ENCODE data around the gene GSDME.

GSDME gene

GRCh38 chr7:24701261-24702235, 55.7 kb downstream of the GSDME start:
- peak; percentile 96 for DNase-seq

DNA sequence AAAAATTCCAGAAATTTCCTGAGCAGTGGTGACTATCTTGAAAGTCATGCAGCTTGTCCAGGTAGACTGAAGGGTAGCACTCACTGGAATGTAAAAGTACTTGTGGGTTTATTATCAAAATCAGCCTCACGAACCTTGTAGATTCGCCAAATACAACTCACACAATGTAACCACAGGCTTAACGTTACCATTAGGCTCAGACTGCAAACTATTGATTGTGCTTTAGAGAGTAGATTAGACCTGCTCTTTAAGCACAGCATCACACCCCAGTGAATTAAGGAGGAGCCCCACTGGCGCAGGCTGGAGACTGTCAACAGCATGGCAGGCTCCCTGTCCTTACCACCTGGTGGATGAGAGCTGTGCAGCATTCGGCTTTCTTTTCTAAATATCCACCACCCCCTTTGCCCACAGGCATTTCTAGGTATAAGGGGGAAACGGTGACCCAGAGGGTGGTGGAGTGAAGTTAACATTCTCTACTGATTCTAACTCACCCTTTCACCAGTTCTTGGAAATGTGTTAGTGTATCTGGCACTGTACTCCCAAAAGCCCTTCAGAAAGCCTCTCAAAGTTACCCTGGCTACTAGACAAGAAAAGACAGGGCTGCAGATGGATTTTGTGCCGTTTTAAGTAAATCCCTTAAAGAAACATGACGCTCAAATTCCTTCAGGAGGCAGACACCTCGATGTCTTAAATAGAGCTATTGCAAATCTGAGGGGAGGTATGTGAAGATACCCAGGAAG, 56.6 kb downstream of the GSDME start:
- DNase-seq, result peak; percentile 71

DNA sequence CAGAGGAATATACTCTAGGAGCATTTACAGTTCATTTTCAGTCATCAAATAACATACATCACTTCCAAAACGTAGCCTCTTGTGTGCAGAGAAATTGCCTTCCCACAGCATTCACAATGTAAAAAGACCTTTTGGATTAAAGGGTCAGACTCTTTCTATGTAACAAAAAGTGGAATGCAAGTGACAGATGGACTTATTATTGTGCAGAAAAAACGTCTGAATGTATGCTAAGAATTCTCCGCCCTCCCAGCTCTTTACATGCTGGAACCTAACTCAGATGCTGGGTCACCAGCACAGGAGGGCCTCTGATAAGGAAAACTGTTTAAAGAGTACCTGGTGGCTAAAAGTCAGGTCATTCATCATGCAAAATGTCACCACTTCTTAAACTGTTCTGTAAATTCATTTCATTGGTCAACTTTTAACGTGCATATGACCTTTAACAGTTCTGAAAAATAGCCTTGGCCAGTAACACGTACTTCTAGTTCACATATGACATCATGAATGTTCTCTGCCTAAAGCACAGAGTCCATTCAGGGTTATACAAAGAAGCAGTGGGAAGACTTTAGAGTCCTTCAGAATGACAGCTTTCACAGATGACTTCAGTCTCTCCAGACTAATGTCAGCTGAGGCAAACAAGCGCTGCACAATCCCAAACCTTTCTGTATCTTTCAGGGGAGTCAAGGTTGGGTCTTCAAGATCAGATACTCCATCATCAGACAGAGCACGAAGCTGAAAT, 58.6 kb downstream of the GSDME start:
- DNase-seq, result no peak

DNA sequence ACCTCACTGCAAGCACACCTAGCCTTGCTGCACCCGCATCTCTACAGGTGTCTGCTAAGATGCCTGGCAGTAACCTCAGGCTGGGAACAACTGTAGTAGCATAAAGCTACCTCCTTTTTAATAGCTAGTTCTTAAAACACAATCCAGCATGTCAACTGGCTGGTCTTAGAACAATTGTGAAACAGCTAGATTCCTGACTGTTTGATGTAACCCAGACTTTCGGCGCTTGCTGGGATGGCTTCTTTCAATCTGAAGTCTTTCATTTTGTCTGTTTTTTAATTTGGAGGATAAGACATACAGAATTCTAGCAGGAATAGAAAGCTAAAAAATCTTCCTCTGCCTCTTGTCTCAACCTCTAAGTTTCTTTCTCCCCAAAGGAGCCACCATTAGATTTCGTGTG, 59.8 kb downstream of the GSDME start:
- DNase-seq, result no peak

DNA sequence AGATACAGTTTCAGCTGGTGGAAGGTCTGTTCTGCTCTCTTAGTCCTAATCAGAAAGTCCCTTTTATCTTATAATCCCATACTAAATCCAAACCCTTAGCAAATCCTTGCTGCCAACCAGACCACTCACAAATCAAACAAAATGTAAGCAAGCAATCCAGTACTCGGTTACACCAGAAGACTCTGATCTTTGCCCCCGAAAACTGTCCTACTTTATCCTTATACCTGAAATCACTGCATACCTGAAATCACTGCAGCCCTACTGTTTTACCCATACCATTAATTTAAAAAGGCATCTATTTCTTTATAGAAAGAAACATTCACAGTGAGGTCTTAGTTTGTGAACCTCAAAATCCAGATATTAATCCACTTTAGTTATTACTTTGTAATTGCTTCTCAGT, 64.7 kb downstream of the GSDME start:
- no peak for DNase-seq

DNA sequence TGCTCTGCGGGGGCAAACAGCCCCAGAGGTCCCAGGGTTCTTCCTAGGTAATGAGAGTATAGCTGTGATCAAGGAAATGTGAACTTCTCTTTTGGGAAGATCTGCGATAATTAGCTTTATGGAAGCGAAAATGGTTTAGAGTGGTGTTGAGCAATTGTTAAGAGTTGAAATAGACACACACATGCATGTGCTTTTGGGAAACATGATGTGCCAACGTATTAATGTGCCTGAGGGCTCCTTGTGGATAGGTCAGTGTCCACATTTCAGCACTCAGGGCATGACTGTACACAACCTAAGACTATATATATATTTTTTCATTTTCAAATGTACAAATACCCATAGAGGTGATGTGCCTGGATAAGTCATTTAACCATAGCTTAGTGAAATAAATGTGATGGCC, 67.0 kb downstream of the GSDME start:
- no peak for DNase-seq

DNA sequence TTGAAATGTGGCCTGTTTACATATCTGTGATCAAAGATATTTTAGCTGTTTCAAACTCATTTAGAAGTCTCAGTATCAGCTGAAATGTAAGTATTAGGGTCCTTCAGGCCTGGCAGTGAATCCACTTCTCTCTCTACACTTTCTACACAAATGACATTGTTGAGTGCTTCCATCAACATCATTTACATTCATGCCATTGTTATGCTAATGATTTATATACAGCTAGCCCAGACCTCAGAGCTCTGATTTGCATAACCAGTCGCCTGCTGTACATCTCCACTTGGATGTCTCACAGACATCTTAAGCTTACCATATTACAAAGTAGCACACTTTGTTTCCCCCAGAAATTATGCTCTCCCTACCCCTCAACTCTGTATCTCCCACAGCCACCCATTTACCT, 71.6 kb downstream of the GSDME start:
- DNase-seq, result no peak

- no peak for DNase-seq
Observed at GRCh38 chr7:24670782-24671181, 86.5 kb downstream of the GSDME start.

DNA sequence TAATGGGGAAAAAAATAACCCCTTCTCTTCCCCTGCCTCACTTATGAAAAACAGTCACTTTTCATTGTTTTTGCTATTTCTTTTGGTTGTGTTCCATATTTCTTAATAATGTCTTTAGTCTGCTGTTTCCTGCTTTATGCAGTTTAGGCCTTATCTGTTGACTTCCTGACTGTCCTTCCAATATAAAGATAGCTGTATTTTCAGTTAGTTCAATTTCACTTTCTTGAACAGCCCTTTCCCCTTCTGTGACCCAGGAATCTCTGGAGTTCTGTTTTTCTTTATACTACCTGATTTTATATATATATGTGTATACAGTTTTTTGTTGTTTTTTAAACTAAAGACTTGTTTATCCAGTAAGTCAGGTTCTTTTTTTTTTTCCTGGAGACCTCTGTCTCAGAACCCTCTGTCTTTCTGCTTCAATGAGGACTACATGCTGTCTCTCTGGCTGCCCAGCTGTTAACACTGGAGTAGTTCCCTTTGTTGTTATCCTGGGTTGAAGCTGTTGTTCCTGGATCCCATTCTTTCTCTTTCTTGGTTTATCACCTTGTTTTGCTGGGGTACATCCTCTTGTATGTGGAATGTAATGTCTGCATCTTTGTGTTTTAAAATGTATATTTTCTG, 87.2 kb downstream of the GSDME start:
- DNase-seq, result no peak

GRCh38 chr7:24668927-24669635, 88.2 kb downstream of the GSDME start:
- peak; percentile 23 for DNase-seq

- peak; percentile 49 for DNase-seq
Observed at GRCh38 chr7:24665564-24666294, 91.5 kb downstream of the GSDME start.

- DNase-seq, result peak; percentile 42
Observed at GRCh38 chr7:24660546-24660945, 96.7 kb downstream of the GSDME start.

GRCh38 chr7:24659505-24659904, 97.8 kb downstream of the GSDME start:
- no peak for DNase-seq

GRCh38 chr7:24657980-24658379, 99.3 kb downstream of the GSDME start:
- DNase-seq, result no peak

DNA sequence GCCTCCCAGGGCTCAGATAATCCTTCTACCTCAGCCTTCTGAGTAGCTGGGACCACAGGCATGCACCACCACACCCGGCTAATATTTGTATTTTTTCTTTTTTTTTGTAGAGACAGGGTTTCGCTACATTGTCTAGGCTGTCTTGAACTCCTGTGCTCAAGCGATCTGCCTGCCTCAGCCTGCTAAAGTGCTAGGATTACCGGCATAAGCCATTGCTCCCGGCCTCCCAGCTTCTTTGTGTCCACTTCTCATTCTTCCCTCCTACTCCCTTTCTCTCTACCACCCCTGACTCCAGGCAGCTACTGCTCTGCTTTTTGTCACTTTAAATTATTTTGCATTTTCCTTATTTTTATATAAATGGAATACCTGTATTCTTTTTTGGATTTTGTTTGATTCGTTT, 100.7 kb downstream of the GSDME start:
- DNase-seq, result no peak

GRCh38 chr7:24654305-24654704, 103.0 kb downstream of the GSDME start:
- no peak for DNase-seq

- DNase-seq, result no peak
Observed at GRCh38 chr7:24653316-24654085, 103.8 kb downstream of the GSDME start.

GRCh38 chr7:24652251-24652939, 104.9 kb downstream of the GSDME start:
- no peak for DNase-seq
